Uterus (tissue), 4 donors: ENCODE data around the gene SPNS1. TPM values are rescaled to one million over a fixed set of nuclear protein-coding genes. Genes with fewer than 3 reads are reported as not detected.

Source experiments
- DNase-seq, 2 donors: peaks; one replicate each; pipeline ENCODE4 v3.0.0-alpha.2; 2019 to 2020
- H3K27ac ChIP-seq, 2 donors: fragments of 200-600 bp; sonication (generic); 1 replicate in 1 of 2; 2 replicates in 1 of 2; pipeline ENCODE4 v1.5.1; 2016 to 2018
- H3K27me3 ChIP-seq, 2 donors: fragments of 200-600 bp; sonication (generic); one replicate each; pipeline ENCODE4 v1.5.1; 2018 to 2019; ENCODE audit warnings: control low read depth in 1 of 2
- H3K36me3 ChIP-seq, 2 donors: fragments of 200-600 bp; sonication (generic); one replicate each; pipeline ENCODE4 v1.5.1; 2019; ENCODE audit warnings: control low read depth in 1 of 2
- H3K4me1 ChIP-seq, 2 donors: fragments of 200-600 bp; sonication (generic); one replicate each; pipeline ENCODE4 v1.5.1; 2018 to 2019; ENCODE audit warnings: control low read depth in 1 of 2
- H3K4me3 ChIP-seq, 2 donors: fragments of 200-600 bp; sonication (generic); 1 replicate in 1 of 2; 2 replicates in 1 of 2; pipeline ENCODE4 v1.5.1; 2018 to 2019; ENCODE audit warnings: mild to moderate bottlenecking in 1 of 2
- H3K9me3 ChIP-seq, 2 donors: fragments of 200-600 bp; sonication (generic); one replicate each; pipeline ENCODE4 v1.5.1; 2019; ENCODE audit warnings: control low read depth in 1 of 2
- CTCF ChIP-seq, 4 experiments: fragments of 200-600 bp in 2 of 4; fragments of 450-650 bp in 2 of 4; sonication (generic) in 2 of 4; IDR thresholded peaks; one replicate each; pipeline ENCODE4 v1.5.1; 2016 to 2019; ENCODE audit warnings: antibody characterized with exemption in 4 of 4, mild to moderate bottlenecking in 2 of 4, moderate library complexity in 1 of 4
- POLR2A ChIP-seq, 2 donors: fragments of 450-650 bp; IDR thresholded peaks; one replicate each; pipeline ENCODE4 v1.6.1; 2016; ENCODE audit warnings: antibody characterized with exemption in 2 of 2, mild to moderate bottlenecking in 1 of 2, moderate library complexity in 1 of 2
- intact Hi-C: fragments of 100-400 bp; cut with DNase I; formaldehyde crosslinking; loops from one replicate; pipeline ENCODE4 v1.15.1; 2023; ENCODE audit warnings: low total_unique reads
- total RNA-seq, 4 donors: library from RNA; depleted of rRNA in 3 of 4; stranded (reverse); fragments of >200 nt in 3 of 4; gene quantifications; one replicate each; pipeline versions ENCODE4 v1.1.0 to v1.2.4, GENCODE V29; 2014 to 2023
- donor health status: DM: yes; HTN: yes; CAD: no.

Gene SPNS1
- total RNA-seq, 4 donors from 2014 or later = 7.4 to 74.3 (median 25.3) TPM

DNA sequence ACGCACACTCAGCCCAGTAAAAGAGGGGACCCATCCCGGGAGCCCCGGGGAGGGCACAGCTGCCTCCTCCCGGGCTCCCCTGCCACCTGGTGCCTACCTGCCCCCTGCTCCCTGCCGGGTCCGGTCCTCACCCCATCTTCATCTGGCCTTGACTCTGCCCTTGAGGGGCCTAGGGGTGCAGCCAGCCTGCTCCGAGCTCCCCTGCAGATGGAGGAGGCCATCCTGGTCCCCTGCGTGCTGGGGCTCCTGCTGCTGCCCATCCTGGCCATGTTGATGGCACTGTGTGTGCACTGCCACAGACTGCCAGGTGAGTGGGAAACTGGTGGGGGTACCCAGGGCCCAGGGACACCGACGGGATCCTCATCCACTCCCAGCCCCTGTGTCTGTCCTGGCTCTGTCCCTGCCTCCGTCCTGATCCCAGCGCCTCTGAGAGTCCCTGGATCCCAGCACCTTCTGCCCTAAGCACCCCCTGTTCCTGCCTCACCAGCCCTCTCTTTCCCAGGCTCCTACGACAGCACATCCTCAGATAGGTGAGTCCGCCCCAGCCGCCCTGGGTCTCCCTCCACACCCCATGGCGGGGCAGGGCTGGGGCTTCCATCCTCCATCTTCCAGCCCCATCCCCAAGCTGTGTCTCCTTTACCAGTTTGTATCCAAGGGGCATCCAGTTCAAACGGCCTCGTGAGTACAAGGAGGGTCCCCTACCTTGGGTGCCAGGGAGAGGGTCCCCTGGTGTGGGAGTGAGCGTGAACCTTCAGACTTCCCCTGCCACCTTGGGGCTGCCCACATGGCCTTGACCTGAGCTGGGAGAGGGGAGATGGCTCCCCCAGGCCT, 10.8 kb downstream of the SPNS1 start:
- Histone ChIP-seq H3K27me3 (no peaks in the 10 kb centered on the region), H3K9me3 (peaks cover 0 to 6% of the 10 kb centered on the region in 2 donors), H3K27ac (no peak overlapping the region), H3K4me1 (no peaks in the 10 kb centered on the region), H3K36me3 (no peaks in the 10 kb centered on the region), H3K4me3 (no peak overlapping the region)
- TF ChIP-seq CTCF (IDR thresholded peaks at IDR 0.05) (no peak), POLR2A (IDR thresholded peaks at IDR 0.05) (no peak)
- intact Hi-C loops = no loop called here
- DNase-seq = no peak

DNA sequence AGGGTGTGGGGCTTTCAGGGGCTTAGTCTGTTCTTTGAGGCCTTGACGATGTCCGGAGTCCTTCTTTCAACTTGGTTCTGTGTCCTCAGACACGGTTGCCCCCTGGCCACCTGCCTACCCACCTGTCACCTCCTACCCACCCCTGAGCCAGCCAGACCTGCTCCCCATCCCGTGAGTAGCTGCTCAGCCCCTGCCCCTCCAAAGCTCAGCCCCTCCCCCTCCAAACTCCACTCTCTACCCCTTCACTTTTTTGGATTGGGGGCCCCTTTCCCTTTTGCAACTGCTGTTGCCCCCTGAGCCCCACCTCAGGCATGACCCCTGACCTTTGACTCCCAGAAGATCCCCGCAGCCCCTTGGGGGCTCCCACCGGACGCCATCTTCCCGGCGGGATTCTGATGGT, 11.5 kb downstream of the SPNS1 start:
- no peak for DNase-seq
- H3K9me3 ChIP-seq = peaks cover 0 to 6% of the 10 kb centered on the region in 2 donors
- H3K27me3 ChIP-seq = no peaks in the 10 kb centered on the region
- H3K27ac ChIP-seq = no peak overlapping the region
- no peaks in the 10 kb centered on the region for H3K4me1 ChIP-seq
- H3K4me3 ChIP-seq = no peak overlapping the region
- intact Hi-C loops = no loop called here
- TF ChIP-seq CTCF (IDR thresholded peaks at IDR 0.05) = no peak
- TF ChIP-seq POLR2A (IDR thresholded peaks at IDR 0.05) = no peak
- no peaks in the 10 kb centered on the region for H3K36me3 ChIP-seq

DNA sequence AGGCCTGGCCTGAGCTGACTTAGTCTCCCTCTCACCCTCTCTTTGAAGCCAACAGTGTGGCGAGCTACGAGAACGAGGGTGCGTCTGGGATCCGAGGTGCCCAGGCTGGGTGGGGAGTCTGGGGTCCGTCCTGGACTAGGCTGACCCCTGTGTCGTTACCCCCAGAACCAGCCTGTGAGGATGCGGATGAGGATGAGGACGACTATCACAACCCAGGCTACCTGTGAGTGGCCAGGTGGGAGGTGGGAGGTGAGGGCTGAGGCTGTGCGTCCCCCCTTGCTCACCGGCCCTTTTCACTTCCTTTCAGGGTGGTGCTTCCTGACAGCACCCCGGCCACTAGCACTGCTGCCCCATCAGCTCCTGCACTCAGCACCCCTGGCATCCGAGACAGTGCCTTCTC, 11.9 kb downstream of the SPNS1 start:
- TF ChIP-seq POLR2A (IDR thresholded peaks at IDR 0.05) (no peak), CTCF (IDR thresholded peaks at IDR 0.05) (no peak)
- H3K36me3 ChIP-seq = no peaks in the 10 kb centered on the region
- intact Hi-C loops = no loop called here

GRCh38 chr16:28987170-28987853, 12.7 kb downstream of the SPNS1 start:
- Histone ChIP-seq H3K9me3 (peaks cover 0 to 6% of the 10 kb centered on the region in 2 donors), H3K27me3 (no peaks in the 10 kb centered on the region), H3K27ac (no peak overlapping the region), H3K4me1 (no peaks in the 10 kb centered on the region), H3K4me3 (no peak overlapping the region), H3K36me3 (no peaks in the 10 kb centered on the region)
- DNase-seq = no peak
- intact Hi-C loops = no loop called here
- no peak for TF ChIP-seq POLR2A (IDR thresholded peaks at IDR 0.05)
- TF ChIP-seq CTCF (IDR thresholded peaks at IDR 0.05) = no peak

More for the DNA sequence above, 11.9 kb downstream of the SPNS1 start:
- H3K4me3 ChIP-seq = no peak overlapping the region
- no peak overlapping the region for H3K27ac ChIP-seq
- H3K27me3 ChIP-seq = no peaks in the 10 kb centered on the region
- no peak for DNase-seq
- H3K9me3 ChIP-seq = peaks cover 0 to 6% of the 10 kb centered on the region in 2 donors
- no peaks in the 10 kb centered on the region for H3K4me1 ChIP-seq

DNA sequence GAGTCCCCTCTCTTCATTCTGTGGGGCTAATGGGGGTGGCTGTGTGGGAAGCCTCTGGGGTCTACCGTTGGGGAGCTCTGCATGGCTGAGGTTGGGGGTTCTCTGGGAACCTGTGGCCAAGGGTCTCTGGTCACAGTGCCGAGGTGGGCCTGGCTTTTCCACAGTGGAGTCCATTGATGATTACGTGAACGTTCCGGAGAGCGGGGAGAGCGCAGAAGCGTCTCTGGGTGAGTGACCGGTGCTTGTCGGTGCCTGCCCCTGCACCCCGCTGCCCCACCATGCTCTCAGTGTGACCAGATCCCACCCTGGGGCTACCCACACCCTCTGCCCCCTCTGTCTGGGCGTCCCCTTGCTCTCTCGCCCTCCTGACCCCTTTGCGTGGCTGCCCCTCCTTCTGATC, 14.8 kb downstream of the SPNS1 start:
- TF ChIP-seq POLR2A (IDR thresholded peaks at IDR 0.05) (no peak), CTCF (IDR thresholded peaks at IDR 0.05) (no peak)
- no peak overlapping the region for H3K27ac ChIP-seq
- H3K36me3 ChIP-seq = no peaks in the 10 kb centered on the region
- intact Hi-C loops = no loop called here
- no peaks in the 10 kb centered on the region for H3K4me1 ChIP-seq
- H3K4me3 ChIP-seq = no peak overlapping the region
- DNase-seq = no peak
- no peaks in the 10 kb centered on the region for H3K27me3 ChIP-seq
- H3K9me3 ChIP-seq = peaks cover 0 to 6% of the 10 kb centered on the region in 2 donors
